GM18502 (cell line): ENCODE measurements around the gene LIPG.
"Not testable (repeated sequence)": the region's sequence is repeated elsewhere in the genome, so short reads cannot be mapped to it uniquely, and the experiment has no call there.

Source experiments
- ATAC-seq: cut with Tn5 transposase; IDR thresholded peaks from one replicate; pipeline ENCODE4 v1.9.1; 2021; ENCODE audit warnings: mild to moderate bottlenecking; ENCODE audit not compliant: unreplicated experiment, poor library complexity

The LIPG gene

DNA sequence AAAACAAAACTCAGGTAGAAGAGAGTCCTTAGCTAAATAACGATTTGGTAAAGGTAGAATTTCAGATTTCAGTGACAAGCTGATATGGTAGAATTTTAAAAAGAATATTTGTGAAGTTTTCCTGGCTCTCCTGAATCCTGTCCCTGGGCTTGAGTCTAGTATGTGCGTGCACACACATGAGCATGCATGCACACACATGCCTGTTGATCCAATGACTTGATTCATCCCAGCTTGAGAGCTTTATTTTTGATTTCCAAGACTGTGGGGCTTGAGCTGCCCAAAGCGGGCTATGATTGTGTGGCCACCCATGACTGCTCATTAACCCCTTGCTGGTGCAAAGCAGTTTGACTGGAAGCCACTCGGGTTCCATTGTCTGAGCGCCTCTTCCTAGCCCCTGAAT is 9.0 kb downstream of the LIPG start:
- ATAC-seq = no peak

DNA sequence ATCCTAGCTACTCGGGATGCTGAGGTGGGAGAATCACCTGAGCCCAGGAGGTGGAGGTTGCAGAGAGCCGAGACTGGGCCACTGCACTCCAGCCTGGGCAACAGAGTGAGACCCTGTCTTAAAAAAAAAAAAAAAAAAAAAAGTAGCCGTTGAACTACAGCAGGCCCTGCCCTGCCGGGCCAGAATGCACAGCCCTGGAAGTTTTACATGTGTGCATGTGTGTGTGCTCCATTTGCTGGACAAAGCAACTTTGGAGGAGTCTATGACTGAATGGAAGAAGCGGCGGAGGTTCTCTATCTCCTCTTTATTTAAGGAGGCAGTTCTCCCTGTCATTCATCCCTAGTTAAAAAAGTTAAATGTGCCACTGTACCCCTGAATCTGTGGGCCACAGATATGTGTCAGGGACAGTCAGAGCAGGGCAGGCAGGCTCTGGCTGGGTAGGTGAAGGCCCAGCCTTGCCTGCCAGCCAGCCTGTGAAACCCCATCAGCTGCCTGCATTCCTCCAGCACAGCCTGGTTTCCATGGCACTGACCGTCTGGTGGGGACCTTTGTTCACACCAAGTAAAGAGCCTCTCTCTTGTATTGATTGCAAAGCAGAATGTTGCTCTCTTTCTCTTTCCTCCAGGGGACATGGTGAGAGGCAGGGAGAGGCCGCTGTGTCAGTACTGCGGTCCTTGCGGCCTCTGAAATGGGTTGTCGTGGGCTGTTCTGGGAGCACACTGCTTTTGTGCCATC is 10.9 kb downstream of the LIPG start:
- ATAC-seq = no peak

DNA sequence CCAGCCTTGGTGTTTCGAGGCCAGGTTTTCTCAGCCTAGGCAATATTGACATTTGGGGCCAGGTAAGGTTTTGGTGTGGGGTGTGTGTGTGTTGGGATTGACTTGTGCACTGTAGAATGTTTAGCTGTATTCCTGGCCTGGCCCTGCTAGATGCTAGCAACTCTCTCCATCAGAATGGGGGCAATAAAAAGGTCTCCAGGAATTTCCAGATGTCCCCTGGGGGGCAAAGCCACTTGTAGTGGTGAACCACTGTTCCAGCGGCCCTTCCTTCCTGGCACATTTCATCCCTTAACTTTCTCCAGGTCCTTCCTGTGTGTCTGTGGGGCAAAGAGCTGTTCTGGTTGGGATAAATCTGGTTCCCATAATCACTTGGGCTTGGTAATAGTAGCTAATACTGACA is 12.0 kb downstream of the LIPG start:
- no peak for ATAC-seq

DNA sequence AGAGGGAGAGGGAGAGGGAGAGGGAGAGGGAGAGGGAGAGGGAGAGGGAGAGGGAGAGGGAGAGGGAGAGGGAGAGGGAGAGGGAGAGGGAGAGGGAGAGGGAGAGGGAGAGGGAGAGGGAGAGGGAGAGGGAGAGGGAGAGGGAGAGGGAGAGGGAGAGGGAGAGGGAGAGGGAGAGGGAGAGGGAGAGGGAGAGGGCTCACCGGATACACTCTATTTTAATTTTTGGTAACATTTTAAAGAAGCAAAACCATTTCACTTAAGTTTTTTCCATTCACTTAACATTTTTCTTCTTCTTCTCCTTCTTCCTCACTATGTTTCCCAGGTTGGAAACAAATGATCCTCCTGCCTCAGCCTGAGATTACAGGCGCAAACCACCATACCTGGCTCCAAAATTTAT is 17.2 kb downstream of the LIPG start:
- ATAC-seq = not testable (repeated sequence)

DNA sequence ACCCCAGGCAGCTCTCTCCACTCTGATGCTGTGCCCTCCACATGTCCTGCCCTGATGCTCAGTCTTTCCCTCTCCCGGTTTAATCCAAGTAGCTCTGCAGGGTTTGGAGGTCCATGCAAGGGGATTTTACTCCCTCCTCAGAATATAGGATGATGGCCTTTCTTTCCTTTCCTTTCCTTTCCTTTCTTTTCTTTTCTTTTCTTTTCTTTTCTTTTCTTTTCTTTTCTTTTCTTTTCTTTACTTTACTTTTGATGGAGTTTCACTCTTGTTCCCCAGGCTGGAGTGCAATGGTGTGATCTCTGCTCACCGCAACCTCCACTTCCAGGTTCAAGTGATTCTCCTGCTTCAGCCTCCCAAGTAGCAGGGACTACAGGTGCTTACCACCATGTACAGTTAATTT is 17.7 kb downstream of the LIPG start:
- not testable (repeated sequence) for ATAC-seq

DNA sequence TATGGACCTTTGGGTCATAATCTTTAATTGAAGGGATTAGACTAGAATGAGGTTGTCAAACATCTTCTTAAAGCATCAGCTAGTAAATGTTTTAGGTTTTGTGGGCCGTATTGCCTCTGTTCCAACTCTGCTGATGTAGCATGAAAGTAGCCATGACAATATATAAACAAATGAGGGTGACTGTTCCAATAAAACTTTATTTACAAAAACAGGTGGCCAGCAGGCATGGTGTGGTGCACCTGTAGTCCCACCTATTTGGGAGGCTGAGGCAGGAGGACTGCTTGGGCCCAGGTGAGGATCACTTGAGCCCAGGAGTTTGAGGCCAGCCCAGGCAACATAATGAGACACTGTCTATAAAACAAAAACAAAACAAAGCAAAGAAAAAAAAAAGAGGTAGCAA is 18.4 kb downstream of the LIPG start:
- no peak for ATAC-seq

DNA sequence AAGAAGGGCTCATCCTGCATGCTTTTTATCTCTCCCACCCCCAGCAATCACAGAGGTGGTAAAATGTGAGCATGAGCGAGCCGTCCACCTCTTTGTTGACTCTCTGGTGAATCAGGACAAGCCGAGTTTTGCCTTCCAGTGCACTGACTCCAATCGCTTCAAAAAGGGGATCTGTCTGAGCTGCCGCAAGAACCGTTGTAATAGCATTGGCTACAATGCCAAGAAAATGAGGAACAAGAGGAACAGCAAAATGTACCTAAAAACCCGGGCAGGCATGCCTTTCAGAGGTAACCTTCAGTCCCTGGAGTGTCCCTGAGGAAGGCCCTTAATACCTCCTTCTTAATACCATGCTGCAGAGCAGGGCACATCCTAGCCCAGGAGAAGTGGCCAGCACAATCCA is 19.5 kb downstream of the LIPG start:
- no peak for ATAC-seq

DNA sequence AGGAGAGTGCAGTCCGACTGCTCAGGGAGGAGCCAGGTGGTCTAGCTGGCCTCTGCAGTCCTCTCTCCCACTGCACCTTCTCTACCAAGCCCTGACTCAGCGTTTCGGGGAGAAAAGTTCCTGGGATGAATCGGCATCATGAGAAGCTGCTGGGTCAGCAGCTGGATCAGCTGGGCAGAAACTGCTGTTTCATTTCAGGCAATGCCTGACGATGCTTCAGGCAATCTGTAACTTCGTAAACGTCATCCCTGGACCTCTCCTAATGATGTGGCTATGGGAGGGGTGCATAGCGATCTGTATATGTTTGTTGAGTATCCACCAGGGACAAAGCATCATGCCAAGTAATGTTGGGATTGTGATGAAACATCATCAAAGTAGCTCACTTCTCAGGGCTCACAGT is 20.7 kb downstream of the LIPG start:
- no peak for ATAC-seq

DNA sequence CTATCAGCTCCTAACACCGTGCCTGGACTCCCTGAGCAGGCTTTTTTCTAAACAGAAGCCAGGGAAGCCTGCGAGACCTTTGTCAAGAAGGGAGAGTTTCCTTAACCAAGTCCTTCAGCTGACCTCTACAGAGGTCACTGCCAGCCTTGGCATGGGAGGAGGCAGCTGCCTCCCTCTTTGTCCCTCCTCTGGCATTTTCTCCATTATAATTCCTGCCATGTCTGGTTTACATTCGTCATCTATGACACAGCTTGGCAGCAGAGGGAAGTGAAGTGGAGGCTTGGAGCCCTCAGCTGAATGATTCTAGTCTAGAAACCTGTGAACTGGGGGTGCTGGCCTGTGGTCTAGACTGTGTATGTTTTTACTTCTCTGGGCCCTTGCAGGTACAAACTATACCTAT is 22.5 kb downstream of the LIPG start:
- no peak for ATAC-seq

DNA sequence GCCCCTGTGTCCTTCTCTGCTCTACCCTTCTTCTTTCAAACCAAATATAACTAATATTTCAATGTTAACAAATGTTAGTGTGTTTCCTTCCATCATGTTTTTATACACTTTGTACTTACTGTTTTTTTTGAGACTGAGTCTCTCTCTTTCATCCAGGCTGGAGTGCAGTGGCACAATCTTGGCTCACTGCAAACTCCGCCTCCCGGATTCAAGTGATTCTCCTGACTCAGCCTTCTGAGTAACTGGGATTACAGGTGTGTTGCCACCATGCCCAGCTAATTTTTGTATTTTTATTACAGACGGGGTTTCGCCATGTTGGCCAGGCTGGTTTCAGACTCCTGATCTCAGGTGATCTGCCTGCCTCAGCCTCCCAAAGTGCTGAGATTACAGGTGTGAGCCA is 23.1 kb downstream of the LIPG start:
- ATAC-seq = not testable (repeated sequence)

DNA sequence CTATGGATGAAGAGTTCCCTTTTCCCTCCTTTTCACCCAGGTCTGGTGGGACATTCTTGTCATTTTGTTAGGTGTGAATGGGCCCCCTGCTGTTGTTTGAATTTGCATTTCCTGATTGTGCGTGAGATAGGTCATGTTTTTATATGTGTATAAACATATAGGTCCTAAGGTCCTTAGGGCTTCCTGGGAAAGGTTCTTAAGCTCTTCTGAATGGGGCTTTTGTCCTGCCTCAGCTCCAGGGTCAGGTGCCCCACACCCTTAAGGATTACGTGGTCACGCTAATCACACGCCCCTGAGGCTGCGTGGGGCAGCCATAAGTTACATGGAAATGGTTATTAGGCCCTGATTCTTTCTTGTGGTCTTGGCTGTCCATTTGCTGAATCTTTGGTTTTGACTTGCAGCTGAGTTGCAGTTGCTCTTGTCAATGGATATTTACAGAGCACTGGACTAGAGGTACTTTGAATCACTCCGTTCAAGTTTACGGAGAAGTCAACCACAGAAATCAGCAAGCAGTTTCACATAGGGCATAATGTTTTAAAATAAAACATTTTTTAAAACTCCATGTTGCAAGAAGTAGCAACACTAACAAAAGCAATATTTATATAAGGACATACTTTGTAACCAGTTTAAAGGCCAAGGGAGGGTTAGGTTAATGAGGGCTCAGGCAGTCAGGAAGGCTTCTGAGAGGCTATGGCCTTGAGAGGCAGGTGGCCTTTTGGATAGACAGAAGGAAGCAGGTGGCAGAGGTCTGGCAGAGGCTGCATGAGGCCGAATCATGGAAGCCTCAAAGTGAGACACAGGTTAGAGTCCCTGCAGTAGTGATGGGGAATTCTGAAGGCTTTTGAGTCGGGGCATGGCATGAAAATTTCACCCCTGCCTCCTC is 24.2 kb downstream of the LIPG start:
- no peak for ATAC-seq

DNA sequence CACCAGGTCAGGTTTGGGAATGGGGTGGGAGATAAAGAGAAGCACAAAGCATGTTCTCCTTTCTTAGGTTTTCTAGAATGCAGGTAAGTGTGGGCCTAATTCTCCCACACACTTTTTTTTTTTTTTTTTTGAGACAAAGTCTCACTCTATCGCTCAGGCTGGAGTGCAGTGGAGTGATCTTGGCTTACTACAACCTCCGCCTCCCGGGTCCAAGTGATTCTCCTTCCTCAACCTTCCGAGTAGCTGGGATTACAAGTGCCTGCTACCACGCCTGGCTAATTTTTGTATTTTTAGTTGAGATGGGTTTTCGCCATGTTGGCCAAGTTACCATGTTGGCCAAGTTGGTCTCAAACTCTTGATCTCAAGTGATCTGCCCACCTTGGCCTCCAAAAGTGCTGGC is 26.3 kb downstream of the LIPG start:
- no peak for ATAC-seq

DNA sequence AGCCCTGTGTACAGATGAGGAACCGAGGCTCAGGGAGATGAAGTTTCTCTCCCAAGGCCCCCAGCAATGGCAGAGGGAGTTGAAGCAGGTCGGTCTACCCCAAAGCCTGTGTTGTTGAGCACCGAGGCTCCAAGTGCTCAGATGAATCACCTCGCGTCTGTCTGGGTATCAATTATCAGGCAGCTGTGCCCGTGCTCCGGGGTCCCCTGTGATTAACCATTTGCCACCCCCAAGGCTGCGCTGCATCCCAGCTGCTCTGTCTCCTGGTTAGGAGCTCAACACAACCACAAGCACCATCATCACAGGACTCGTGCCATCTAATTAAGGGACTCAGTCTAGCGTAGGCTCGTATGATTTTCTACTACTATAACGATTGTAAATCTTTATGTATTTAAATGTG is 27.1 kb downstream of the LIPG start:
- no peak for ATAC-seq

DNA sequence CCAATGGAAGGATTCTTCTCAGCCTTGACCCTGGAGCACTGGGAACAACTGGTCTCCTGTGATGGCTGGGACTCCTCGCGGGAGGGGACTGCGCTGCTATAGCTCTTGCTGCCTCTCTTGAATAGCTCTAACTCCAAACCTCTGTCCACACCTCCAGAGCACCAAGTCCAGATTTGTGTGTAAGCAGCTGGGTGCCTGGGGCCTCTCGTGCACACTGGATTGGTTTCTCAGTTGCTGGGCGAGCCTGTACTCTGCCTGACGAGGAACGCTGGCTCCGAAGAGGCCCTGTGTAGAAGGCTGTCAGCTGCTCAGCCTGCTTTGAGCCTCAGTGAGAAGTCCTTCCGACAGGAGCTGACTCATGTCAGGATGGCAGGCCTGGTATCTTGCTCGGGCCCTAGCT is 28.8 kb downstream of the LIPG start:
- ATAC-seq = no peak

DNA sequence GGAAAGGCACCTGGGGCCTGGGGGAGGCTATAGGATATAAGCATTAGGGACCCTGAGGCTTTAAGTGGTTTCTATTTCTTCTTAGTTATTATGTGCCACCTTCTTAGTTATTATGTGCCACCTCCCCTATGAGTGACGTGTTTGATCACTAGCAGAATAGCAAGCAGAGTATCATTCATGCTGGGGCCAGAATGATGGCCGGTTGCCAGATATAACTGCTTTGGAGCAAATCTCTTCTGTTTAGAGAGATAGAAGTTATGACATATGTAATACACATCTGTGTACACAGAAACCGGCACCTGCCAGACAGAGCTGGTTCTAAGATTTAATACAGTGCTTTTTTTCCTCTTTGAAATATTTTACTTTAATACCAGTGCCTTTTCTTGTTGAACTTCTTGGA is 29.4 kb downstream of the LIPG start:
- ATAC-seq = no peak

DNA sequence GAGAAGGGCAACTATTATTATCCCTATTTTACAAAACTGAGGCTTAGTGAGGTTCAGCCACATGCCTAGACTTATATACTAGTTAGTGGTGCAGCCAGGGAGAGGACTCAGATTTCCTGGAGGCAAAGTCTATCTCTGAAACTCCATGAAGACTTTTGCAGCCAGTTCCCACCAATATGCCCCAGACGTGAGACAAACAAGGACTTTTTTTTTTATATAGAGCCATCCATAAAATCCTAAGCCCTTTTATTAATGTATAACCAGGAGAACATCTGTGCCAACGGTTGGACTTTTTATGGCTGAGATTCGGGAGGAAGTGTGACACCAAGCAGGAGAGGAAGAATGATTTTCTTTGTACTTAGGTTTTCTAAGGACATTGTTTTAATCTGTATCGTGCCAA is 29.9 kb downstream of the LIPG start:
- no peak for ATAC-seq

DNA sequence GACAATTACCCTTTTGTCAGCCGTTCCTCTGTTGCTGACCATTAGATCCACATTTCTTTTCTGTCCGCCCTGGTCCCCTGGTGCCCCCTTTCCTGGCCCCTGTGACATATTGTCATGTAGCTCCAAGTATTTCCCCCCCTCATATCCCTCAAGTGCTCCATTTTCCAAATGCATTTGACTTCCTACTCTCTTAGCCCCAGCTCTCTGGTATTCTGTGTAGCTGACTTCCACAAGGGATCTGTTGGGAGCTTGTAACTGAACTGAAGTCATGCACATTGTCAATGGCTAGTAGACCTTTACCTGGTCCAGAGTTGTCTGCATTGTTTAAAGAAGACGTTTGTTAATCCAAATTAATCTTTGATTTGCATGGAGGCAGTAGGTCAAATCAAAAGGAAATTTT is 34.8 kb downstream of the LIPG start:
- no peak for ATAC-seq

DNA sequence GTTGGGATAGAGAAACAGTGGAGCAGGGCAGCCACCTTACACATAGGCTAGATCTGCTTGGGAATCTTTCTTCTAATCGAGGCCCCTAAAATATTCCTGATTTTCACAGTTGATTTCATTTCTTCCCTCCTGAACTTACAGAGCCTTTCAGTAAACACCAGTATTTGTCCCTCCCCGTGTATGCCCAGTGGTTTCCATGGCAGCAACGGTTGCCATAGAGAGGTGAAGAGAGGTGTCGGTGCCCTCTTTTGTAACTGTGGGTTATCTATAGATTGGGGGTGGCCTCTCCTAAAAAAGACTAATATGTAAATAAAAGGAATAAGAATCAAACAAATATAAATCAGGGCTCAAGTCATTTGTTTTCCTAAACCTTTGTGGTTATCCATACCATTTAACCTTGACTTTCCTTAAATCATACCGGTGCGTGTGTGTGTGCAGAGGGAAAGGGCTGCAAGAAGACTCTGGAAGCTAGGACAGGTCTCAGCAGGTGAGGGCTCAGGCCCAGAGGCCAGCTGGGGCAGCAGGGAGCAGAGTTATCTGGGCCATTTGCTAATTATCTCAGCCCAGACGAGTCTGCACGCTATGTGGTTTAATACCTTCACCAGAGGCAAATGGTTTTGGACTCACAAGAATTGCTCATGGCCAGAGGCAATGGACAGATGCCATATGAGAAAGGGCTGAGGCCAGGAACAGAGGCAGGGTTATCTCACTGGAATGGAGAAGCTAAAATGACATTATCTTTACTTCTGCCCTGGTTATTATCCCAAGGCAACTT is 35.5 kb downstream of the LIPG start:
- ATAC-seq = no peak

DNA sequence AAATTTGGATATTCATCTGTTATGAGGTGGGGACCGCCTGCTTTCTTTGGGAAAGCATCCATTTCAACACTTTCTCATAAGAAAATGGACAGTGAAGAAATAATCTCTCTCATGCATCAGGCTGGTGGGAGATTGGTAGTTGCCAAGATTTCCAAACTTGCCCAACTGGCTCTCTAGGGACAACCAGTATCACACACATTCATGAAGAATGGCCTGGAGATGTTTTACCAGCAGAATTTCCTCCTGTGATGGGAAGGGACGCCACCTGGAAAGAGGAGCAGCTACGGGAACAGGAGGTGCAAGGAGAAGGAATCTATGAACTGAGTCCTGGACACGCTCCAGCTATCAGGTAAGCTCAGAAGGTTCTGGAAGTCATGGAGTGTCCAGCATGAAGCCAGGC is 39.4 kb downstream of the LIPG start:
- ATAC-seq = no peak

DNA sequence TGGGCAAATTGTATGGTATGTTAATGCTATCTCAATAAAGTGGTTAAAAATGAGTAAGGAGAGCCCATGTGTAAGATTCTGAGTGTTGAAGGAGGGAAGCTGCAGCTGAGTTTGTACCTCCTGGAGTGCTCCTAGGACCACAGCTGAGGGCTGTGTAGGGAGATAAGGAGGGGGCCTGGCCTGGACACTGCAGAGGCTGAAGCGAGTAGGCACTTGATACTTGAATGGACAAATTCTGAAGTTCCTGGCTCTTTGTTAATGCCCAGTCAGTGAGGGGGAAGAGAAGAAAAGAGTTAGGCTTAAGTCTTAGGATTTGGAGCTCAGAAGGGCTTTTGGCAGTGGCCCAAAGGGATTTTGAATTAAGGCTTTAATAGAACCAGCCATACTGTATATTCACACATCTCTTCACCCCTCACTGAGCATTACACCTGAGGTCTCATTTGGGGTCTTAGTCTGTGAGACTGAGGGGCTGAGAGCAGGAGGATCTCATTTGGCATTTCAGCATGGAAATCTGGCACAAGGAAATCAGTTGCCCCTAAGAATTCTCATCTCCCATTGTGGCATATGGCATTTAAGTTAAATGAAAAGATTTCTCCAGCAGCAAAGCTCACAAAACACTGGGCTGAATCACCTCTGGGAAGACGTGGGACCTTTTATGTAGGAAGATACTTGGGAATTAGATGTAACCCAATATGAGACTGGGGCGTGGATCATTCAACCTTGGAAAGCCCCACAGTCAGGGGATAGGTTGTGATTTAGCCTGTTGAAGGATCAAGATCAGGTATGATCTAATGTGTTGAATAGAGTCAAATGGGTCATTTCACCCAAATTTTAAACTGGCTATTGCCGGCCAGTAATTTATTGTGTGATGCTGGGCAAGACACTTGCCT is 46.8 kb downstream of the LIPG start:
- no peak for ATAC-seq
